ENCODE measurements around the gene TNKS2. TPM values are rescaled to one million over a fixed set of nuclear protein-coding genes. Genes with fewer than 3 reads are reported as not detected.
A peak's percentile ranks its signal among the peaks of the same experiment; 100 is the strongest.

Gene TNKS2
- total and polyA plus RNA-seq, 2 experiments from 2014 or later = 11.9 to 40.4 TPM

- TF ChIP-seq EZH2 (IDR thresholded peaks at IDR 0.05; ENCODE audit: borderline replicate concordance) (no peak), CTCF (IDR thresholded peaks at IDR 0.05; ENCODE audit: poor library complexity) (no peak), EZH2phosphoT487 (IDR thresholded peaks at IDR 0.05; ENCODE audit: low read depth, severe bottlenecking, unreplicated experiment) (no peak)
- 88% methylated on average over 3 of the region's 3 CpGs for WGBS (ENCODE audit: low lambda C conversion rate, missing lambda C conversion rate)
- no peak overlapping the region for H3K4me3 ChIP-seq
- no peaks in the 10 kb centered on the region for H4K20me1 ChIP-seq (ENCODE audit: insufficient read depth, poor library complexity, severe bottlenecking)
- H3K36me3 ChIP-seq (replicated peaks; ENCODE audit: insufficient read depth, low read depth) = no peaks in the 10 kb centered on the region
- H3K79me2 ChIP-seq = no peaks in the 10 kb centered on the region
- no peaks in the 10 kb centered on the region for H3K27me3 ChIP-seq
- H3K27ac ChIP-seq = no peak overlapping the region
- no peaks in the 10 kb centered on the region for H3K9me3 ChIP-seq (ENCODE audit: low read depth)
- no peaks in the 10 kb centered on the region for H3K9me2 ChIP-seq (replicated peaks; ENCODE audit: insufficient read depth)
- no peaks in the 10 kb centered on the region for H3K4me1 ChIP-seq (ENCODE audit: insufficient read depth)
- no peak overlapping the region for H3K4me2 ChIP-seq
- no peak for DNase-seq (ENCODE audit: low spot score)
- no peak overlapping the region for H2AFZ ChIP-seq
These were observed 98.1 kb downstream of the TNKS2 start for GRCh38 chr10:91896212-91896756.

- no peak for TF ChIP-seq EZH2 (IDR thresholded peaks at IDR 0.05; ENCODE audit: borderline replicate concordance)
- TF ChIP-seq EZH2phosphoT487 (IDR thresholded peaks at IDR 0.05; ENCODE audit: low read depth, severe bottlenecking, unreplicated experiment) = no peak
- no peak for TF ChIP-seq CTCF (IDR thresholded peaks at IDR 0.05; ENCODE audit: poor library complexity)
- no peaks in the 10 kb centered on the region for H3K27me3 ChIP-seq
- no peak overlapping the region for H2AFZ ChIP-seq
- H4K20me1 ChIP-seq (ENCODE audit: insufficient read depth, poor library complexity, severe bottlenecking) = no peaks in the 10 kb centered on the region
- DNase-seq (ENCODE audit: low spot score) = no peak
- no peak overlapping the region for H3K4me3 ChIP-seq
- H3K79me2 ChIP-seq = no peaks in the 10 kb centered on the region
- no peaks in the 10 kb centered on the region for H3K9me3 ChIP-seq (ENCODE audit: low read depth)
- H3K4me1 ChIP-seq (ENCODE audit: insufficient read depth) = peaks cover 10% of the 10 kb centered on the region
- 82% methylated on average over 8 of the region's 8 CpGs for WGBS (ENCODE audit: low lambda C conversion rate, missing lambda C conversion rate)
- no peaks in the 10 kb centered on the region for H3K36me3 ChIP-seq (replicated peaks; ENCODE audit: insufficient read depth, low read depth)
- no peaks in the 10 kb centered on the region for H3K9me2 ChIP-seq (replicated peaks; ENCODE audit: insufficient read depth)
- no peak overlapping the region for H3K4me2 ChIP-seq
- no peak overlapping the region for H3K27ac ChIP-seq
These were observed 99.2 kb downstream of the TNKS2 start for GRCh38 chr10:91897421-91897820.

GRCh38 chr10:91901784-91902677 is 103.8 kb downstream of the TNKS2 start:
- H4K20me1 ChIP-seq (ENCODE audit: insufficient read depth, poor library complexity, severe bottlenecking) = no peaks in the 10 kb centered on the region
- no peak overlapping the region for H2AFZ ChIP-seq
- no peaks in the 10 kb centered on the region for H3K36me3 ChIP-seq (replicated peaks; ENCODE audit: insufficient read depth, low read depth)
- peaks cover 10% of the 10 kb centered on the region for H3K4me1 ChIP-seq (ENCODE audit: insufficient read depth)
- no peaks in the 10 kb centered on the region for H3K27me3 ChIP-seq
- no peaks in the 10 kb centered on the region for H3K9me2 ChIP-seq (replicated peaks; ENCODE audit: insufficient read depth)
- no peak overlapping the region for H3K4me3 ChIP-seq
- H3K9me3 ChIP-seq (ENCODE audit: low read depth) = no peaks in the 10 kb centered on the region
- peak; percentile 79 for DNase-seq (ENCODE audit: low spot score)
- no peak overlapping the region for H3K4me2 ChIP-seq
- TF ChIP-seq EZH2 (IDR thresholded peaks at IDR 0.05; ENCODE audit: borderline replicate concordance) (no peak), EZH2phosphoT487 (IDR thresholded peaks at IDR 0.05; ENCODE audit: low read depth, severe bottlenecking, unreplicated experiment) (no peak), CTCF (IDR thresholded peaks at IDR 0.05; ENCODE audit: poor library complexity) (no peak)
- 3% methylated on average over 2 of the region's 2 CpGs for WGBS (ENCODE audit: low lambda C conversion rate, missing lambda C conversion rate)
- H3K27ac ChIP-seq = peak overlapping the region; percentile 65
- H3K79me2 ChIP-seq = no peaks in the 10 kb centered on the region

All from hepatocyte (in vitro differentiated cells).